SU-DHL-6 (cell line): ENCODE results near the gene ZNF44.

Source experiments
- H2AFZ ChIP-seq: fragments of 200-600 bp; sonication (generic); 2 replicates; pipeline ENCODE4 v1.6.1; 2014; ENCODE audit warnings: low read depth, mild to moderate bottlenecking, moderate library complexity, mixed read lengths, antibody characterized with exemption, low read length; ENCODE audit not compliant: severe bottlenecking
- H3F3A ChIP-seq: fragments of 200-600 bp; shearing (Covaris generic); 2 replicates; pipeline ENCODE4 v1.6.0; 2016; ENCODE audit warnings: antibody characterized with exemption, mild to moderate bottlenecking; ENCODE audit not compliant: insufficient read depth
- H3K27ac ChIP-seq: fragments of 200-600 bp; sonication (generic); 2 replicates; pipeline ENCODE4 v1.5.1; 2016; ENCODE audit warnings: low read depth, mild to moderate bottlenecking, low read length, moderate library complexity, mixed read lengths
- H3K27me3 ChIP-seq: fragments of 200-600 bp; sonication (generic), shearing (Covaris generic); 2 replicates; pipeline ENCODE4 v1.6.0; 2014; ENCODE audit warnings: mild to moderate bottlenecking, low read length
- H3K36me3 ChIP-seq: fragments of 200-600 bp; sonication (generic); 2 replicates; pipeline ENCODE4 v1.6.1; 2014; ENCODE audit warnings: mild to moderate bottlenecking, low read length, mixed read lengths
- H3K4me2 ChIP-seq: fragments of 300-600, 200-600 bp; shearing (Covaris generic), sonication (generic); 2 replicates; pipeline ENCODE4 v1.6.0; 2014; ENCODE audit warnings: low read length, low read depth, mild to moderate bottlenecking; ENCODE audit not compliant: poor library complexity, severe bottlenecking
- H3K4me3 ChIP-seq: fragments of 200-600 bp; sonication (generic); 2 replicates; pipeline ENCODE4 v1.5.1; 2014; ENCODE audit warnings: antibody characterized with exemption, low read length, mild to moderate bottlenecking, mixed read lengths; ENCODE audit not compliant: insufficient read depth, poor library complexity, severe bottlenecking
- H3K79me2 ChIP-seq: fragments of 200-600 bp; sonication (generic); 2 replicates; pipeline ENCODE4 v1.6.1; 2014; ENCODE audit warnings: mild to moderate bottlenecking, low read length, moderate library complexity; ENCODE audit not compliant: insufficient read depth
- H3K9ac ChIP-seq: fragments of 200-600 bp; sonication (generic); 2 replicates; pipeline ENCODE4 v1.7.0; 2014; ENCODE audit warnings: mild to moderate bottlenecking, low read length
- H3K9me2 ChIP-seq: fragments of 200-600 bp; sonication (generic); replicated peaks from 2 replicates; pipeline ENCODE4 v1.6.1; 2014; ENCODE audit warnings: low read length; ENCODE audit not compliant: insufficient read depth
- H3K9me3 ChIP-seq: fragments of 200-600 bp; sonication (generic); 2 replicates; pipeline ENCODE4 v1.6.1; 2014; ENCODE audit warnings: low read length, mixed read lengths; ENCODE audit not compliant: insufficient read depth
- H4K20me1 ChIP-seq: fragments of 200-600 bp; sonication (generic); 2 replicates; pipeline ENCODE4 v1.6.1; 2014; ENCODE audit warnings: low read depth, mild to moderate bottlenecking, antibody characterized with exemption, low read length, moderate library complexity, mixed read lengths
- EZH2phosphoT487 ChIP-seq: fragments of 200-600 bp; sonication (generic), shearing (Covaris generic); conservative IDR thresholded peaks from 2 replicates; pipeline ENCODE4 v1.6.1; 2018; ENCODE audit warnings: mild to moderate bottlenecking, antibody characterized with exemption, low read length, moderate library complexity, mixed read lengths
- TF ChIP-seq, protein P1 (sequence below): fragments of 200-600 bp; sonication (generic); IDR thresholded peaks from one replicate; pipeline ENCODE4 v1.5.1; 2017; ENCODE audit warnings: antibody characterized with exemption, mild to moderate bottlenecking, low read length, moderate library complexity; ENCODE audit not compliant: insufficient read depth, poor library complexity, severe bottlenecking

ZNF44 gene

GRCh38 chr19:12330340-12330739 lies 35.7 kb upstream of the ZNF44 start:
- Histone ChIP-seq H3F3A (peaks cover 22% of the 10 kb centered on the region), H2AFZ (no peak overlapping the region), H3K4me2 (no peak overlapping the region), H3K79me2 (peaks cover 64% of the 10 kb centered on the region), H3K9me3 (no peaks in the 10 kb centered on the region), H3K4me3 (no peak overlapping the region), H3K9me2 (no peaks in the 10 kb centered on the region), H3K9ac (no peak overlapping the region), H3K27me3 (no peaks in the 10 kb centered on the region), H3K36me3 (no peaks in the 10 kb centered on the region), H4K20me1 (no peaks in the 10 kb centered on the region), H3K27ac (peak overlapping the region; percentile 93)
- TF ChIP-seq EZH2phosphoT487: no peak
- TF ChIP-seq, protein P1, sequence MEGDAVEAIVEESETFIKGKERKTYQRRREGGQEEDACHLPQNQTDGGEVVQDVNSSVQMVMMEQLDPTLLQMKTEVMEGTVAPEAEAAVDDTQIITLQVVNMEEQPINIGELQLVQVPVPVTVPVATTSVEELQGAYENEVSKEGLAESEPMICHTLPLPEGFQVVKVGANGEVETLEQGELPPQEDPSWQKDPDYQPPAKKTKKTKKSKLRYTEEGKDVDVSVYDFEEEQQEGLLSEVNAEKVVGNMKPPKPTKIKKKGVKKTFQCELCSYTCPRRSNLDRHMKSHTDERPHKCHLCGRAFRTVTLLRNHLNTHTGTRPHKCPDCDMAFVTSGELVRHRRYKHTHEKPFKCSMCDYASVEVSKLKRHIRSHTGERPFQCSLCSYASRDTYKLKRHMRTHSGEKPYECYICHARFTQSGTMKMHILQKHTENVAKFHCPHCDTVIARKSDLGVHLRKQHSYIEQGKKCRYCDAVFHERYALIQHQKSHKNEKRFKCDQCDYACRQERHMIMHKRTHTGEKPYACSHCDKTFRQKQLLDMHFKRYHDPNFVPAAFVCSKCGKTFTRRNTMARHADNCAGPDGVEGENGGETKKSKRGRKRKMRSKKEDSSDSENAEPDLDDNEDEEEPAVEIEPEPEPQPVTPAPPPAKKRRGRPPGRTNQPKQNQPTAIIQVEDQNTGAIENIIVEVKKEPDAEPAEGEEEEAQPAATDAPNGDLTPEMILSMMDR: no peak

GRCh38 chr19:12325690-12326089 lies 31.0 kb upstream of the ZNF44 start:
- H3K27ac ChIP-seq: no peak overlapping the region
- H3K36me3 ChIP-seq: peaks cover 32% of the 10 kb centered on the region
- no peaks in the 10 kb centered on the region for H3K27me3 ChIP-seq
- no peaks in the 10 kb centered on the region for H3K9me3 ChIP-seq
- H2AFZ ChIP-seq: no peak overlapping the region
- peaks cover 75% of the 10 kb centered on the region for H3K79me2 ChIP-seq
- no peak overlapping the region for H3K4me3 ChIP-seq
- no peak overlapping the region for H3K9ac ChIP-seq
- peaks cover 2% of the 10 kb centered on the region for H3F3A ChIP-seq
- no peak overlapping the region for H3K4me2 ChIP-seq
- TF ChIP-seq, protein P1: no peak
- TF ChIP-seq EZH2phosphoT487: no peak
- H3K9me2 ChIP-seq: no peaks in the 10 kb centered on the region
- H4K20me1 ChIP-seq: no peaks in the 10 kb centered on the region

DNA sequence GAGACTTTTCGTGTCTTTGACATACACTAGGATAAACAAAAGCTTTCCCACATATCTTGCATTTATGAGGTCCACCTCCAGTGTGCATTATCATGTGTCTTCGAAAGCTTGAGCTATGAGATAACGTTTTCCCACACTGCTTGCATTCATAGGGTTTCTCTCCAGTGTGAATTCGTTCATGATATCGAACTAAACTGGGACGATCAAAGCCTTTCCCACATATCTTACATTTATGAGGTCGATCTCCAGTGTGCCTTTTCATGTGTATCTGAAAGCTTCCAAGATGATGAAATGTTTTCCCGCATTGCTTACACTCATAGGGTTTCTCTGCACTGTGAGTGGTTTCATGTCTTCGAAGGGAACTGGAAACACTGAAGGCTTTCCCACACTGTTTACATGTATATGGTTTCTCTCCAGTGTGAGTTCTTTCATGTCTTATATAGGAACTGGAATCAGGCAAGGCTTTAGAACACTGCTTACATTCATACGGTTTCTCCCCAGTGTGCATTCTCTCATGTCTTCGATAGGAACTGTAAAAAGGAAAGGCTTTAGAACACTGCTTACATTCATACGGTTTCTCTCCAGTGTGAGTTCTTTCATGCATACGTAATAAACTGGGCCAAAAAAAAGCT lies 24.2 kb upstream of the ZNF44 start:
- Histone ChIP-seq H3K9me3 (peaks cover 6% of the 10 kb centered on the region; the same call in 1 of the 2 replicates), H3K9ac (no peak overlapping the region), H3K27me3 (no peaks in the 10 kb centered on the region), H3K4me2 (no peak overlapping the region), H3K27ac (no peak overlapping the region), H3K9me2 (no peaks in the 10 kb centered on the region), H4K20me1 (no peaks in the 10 kb centered on the region), H3K4me3 (no peak overlapping the region), H2AFZ (no peak overlapping the region), H3F3A (no peaks in the 10 kb centered on the region), H3K36me3 (peaks cover 51% of the 10 kb centered on the region), H3K79me2 (peaks cover 12% of the 10 kb centered on the region; the same call in 1 of the 2 replicates)
- TF ChIP-seq, protein P1: no peak
- TF ChIP-seq EZH2phosphoT487: no peak
